GM18502 (cell line): ENCODE measurements around the gene AK8.
"Not testable (repeated sequence)": the region's sequence is repeated elsewhere in the genome, so short reads cannot be mapped to it uniquely, and the experiment has no call there.

Experiments used
- ATAC-seq: cut with Tn5 transposase; IDR thresholded peaks from one replicate; pipeline ENCODE4 v1.9.1; 2021; ENCODE audit warnings: mild to moderate bottlenecking; ENCODE audit not compliant: unreplicated experiment, poor library complexity

Gene AK8

GRCh38 chr9:132726576-132727130 lies 151.4 kb downstream of the AK8 start:
- no peak for ATAC-seq

GRCh38 chr9:132725306-132725705 lies 152.8 kb downstream of the AK8 start:
- ATAC-seq = no peak

DNA sequence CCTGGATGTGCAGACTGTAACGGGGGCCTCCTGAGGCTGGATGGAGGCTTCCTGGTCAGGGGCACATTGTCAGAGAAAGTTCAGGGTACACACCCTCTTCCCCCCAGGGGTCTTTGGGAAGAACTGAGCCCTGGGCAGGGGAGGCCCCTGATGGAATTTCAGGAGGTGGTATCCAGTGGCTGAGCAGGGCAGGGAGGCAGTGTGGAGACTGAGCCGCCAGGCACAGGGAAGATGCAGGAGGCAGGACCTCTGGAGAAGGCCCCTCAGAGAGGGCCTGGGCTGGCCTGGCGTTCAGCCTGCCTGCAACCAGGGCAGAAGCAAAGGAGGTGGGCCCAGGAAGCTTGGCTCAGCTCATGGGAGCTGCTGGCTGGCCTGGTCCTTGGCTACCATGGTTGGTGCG lies 154.3 kb downstream of the AK8 start:
- no peak for ATAC-seq

GRCh38 chr9:132722564-132723065 lies 155.5 kb downstream of the AK8 start:
- no peak for ATAC-seq

DNA sequence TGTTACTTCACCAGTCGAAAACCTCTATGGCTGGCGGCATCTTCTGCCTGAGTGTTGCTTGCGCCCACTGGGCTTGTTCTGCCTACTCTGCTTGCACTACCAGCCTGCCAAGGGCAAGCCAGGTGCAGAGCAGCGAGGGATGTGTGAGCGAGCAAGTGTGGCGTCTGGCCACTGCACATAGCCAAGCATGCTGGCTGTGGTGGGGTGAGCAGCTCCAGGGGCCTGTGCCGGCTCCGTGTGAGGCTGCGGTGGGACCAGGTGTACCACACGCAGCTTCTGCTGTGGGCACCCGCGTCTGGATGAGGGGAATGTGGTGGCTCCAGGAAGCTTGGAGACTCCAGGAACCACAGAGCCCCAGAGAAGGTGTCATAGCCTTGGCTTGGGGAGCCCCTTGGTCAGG lies 156.4 kb downstream of the AK8 start:
- no peak for ATAC-seq

DNA sequence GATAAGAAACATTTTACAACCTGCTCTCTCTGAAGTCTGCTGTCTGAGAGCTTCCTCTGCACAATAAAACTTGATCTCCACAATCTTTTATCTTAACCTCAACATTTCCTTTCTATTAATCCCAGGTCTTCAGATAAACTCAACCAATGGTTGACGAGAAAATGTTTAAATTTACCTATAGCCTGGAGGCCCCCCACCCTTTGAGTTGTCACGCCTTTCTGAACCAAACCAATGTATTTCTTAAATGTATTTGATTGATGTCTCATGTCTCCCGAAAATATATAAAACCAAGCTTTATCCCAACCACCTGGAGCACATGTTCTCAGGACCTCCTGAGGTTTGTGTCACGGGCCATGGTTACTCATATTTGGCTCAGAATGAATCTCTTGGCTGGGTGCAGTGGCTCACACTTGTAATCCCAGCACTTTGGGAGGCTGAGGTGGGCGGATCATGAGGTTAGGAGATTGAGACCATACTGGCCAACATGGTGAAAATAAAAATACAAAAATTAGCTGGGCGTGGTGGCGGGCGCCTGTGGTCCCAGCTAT lies 159.6 kb downstream of the AK8 start:
- not testable (repeated sequence) for ATAC-seq

- no peak for ATAC-seq
Observed at GRCh38 chr9:132717326-132717945, 160.6 kb downstream of the AK8 start.

DNA sequence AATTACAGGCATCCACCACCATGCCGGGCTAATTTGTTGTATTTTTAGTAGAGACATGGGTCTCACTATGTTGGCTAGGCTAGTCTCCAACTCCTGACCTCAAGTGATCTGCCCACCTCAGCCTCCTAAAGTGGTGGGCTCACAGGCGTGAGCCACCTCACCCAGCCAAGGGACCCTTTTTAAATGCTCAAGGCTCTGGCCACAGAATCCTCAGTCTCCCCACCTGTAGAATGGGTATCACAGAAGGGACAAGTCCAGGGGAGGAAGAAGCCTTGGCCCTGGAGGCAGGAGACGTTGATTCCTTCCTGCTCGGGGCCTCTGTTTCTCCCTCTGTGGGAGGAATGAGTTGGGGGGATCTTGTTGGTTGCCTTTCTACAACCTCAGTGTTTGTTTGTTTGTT lies 162.1 kb downstream of the AK8 start:
- no peak for ATAC-seq

GRCh38 chr9:132712753-132713152 lies 165.3 kb downstream of the AK8 start:
- ATAC-seq = no peak

GRCh38 chr9:132711846-132712245 lies 166.2 kb downstream of the AK8 start:
- no peak for ATAC-seq

DNA sequence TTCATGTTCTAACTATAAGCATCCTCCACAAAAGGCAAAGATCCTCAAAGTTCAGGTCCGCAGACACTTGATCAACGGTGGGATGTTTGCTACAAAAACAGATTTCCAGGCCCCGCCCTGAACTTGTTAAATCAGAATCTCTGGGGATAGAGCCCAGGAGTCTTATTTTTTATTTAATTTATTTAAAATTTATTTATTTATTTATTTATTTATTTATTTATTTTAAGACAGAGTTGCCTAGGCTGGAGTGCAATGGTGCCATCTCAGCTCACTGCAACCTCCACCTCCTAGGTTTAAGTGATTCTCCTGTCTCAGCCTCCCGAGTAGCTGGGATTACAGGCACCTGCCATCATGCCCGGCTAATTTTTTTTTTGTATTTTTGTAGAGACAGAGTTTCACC lies 166.9 kb downstream of the AK8 start:
- not testable (repeated sequence) for ATAC-seq

DNA sequence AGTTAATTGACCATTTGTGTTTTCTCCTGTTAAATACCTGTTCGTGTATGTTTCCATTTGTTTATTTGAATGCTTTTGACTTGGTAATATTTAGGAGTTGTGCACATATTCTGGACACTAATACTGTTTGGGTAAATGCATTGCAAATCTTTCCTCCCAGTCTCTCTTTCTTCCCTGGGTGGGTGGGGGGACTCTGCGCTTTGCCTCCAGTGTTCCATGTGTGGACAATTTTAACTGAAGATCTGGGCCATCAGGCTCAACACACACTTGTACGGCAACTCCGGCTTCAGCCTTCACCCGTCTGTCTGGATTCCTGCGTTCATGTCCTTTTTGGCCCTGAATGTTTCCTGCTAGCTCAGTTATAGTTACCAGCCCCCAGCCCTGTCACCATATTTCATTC lies 167.8 kb downstream of the AK8 start:
- no peak for ATAC-seq

- ATAC-seq = no peak
Observed at GRCh38 chr9:132708769-132709430, 169.2 kb downstream of the AK8 start.

DNA sequence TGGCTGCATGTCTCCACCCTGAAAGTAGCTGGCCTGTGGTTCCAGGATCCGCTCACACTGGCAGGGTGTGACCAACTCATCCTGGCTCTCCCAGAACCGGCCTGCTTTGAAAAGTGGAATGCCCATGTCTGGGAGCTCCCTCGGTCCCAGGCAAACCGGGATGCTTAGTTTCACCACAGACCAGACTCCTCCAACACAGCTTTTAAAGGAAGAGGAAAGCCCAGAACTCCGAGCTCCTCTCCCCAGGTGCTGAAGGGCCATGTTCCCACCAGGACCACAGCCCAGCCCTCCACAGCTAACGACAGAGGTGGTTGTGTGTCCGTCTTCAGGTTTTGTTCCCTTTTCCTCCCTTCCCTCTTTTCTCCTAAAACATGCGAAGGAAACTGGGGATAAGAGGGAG lies 169.8 kb downstream of the AK8 start:
- ATAC-seq = no peak

GRCh38 chr9:132703336-132703735 lies 174.7 kb downstream of the AK8 start:
- no peak for ATAC-seq

GRCh38 chr9:132702254-132702653 lies 175.8 kb downstream of the AK8 start:
- no peak for ATAC-seq

GRCh38 chr9:132699956-132700355 lies 178.1 kb downstream of the AK8 start:
- no peak for ATAC-seq

DNA sequence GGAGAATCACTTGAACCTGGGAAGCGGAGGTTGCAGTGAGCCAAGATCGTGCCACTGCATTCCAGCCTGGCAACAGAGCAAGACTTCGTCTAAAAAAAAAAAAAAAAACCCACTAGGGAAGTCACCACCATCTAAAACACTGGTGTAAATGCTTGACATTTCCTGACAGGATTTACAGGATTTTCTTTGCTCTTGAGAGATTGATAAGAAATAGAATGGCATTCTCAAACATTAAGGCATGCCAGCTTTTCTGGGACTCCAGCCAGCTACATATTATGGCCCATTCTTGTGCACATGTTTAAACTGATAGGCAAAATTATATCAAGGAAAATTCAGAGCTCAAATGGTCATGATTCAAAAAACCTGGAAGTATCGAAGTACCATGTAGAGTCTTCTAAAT lies 179.1 kb downstream of the AK8 start:
- no peak for ATAC-seq

DNA sequence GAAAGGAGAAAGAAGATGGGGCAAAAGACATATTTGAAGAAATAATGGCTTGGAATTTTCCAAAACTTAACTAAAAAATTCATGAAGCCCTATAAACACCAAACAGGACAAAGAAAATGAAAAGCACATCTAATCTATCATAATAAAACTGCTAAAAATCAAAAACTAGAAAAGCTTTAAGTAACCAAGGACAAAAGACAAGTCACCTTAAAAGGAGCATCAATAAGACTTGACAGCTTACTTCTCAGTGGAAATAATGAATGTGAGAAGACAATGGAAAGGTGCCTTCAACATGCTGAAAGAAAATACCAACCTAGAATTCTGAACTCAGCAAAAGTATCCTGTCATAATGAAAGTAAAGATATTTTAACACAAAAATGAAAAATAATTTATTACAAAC lies 180.9 kb downstream of the AK8 start:
- no peak for ATAC-seq

- ATAC-seq = no peak
Observed at GRCh38 chr9:132694144-132694543, 183.9 kb downstream of the AK8 start.

GRCh38 chr9:132690696-132691095 lies 187.4 kb downstream of the AK8 start:
- no peak for ATAC-seq

GRCh38 chr9:132683873-132684272 lies 194.2 kb downstream of the AK8 start:
- no peak for ATAC-seq
